OCI-LY7 (cell line): ENCODE results near the gene FSIP2. TPM values are rescaled to one million over a fixed set of nuclear protein-coding genes. Genes with fewer than 3 reads are reported as not detected.

Experiments used
- BruUV-seq: library from RNA; stranded (reverse); fragments of 400-500 nt; replicated peaks from 2 replicates; lab custom pipeline; 2021; lab: Mats Ljungman, UMichigan
- CTCF ChIA-PET: fragments of 300-600 bp; sonication (Branson Sonifier 250); formaldehyde crosslinking; loops from one replicate; lab custom pipeline; 2022; ENCODE audit warnings: antibody characterized with exemption; ENCODE audit not compliant: unreplicated experiment; lab: Charles Lee
- POLR2A ChIA-PET: fragments of 300-600 bp; sonication (Branson Sonifier 250); formaldehyde crosslinking; loops from one replicate; lab custom pipeline; 2022; ENCODE audit warnings: antibody characterized with exemption; lab: Charles Lee
- DNase-seq: peaks from one replicate; pipeline ENCODE4 v3.0.0-alpha.2; 2015; ENCODE audit warnings: low spot score
- H2AFZ ChIP-seq: fragments of 200-600 bp; sonication (generic), shearing (Covaris generic); 2 replicates; pipeline ENCODE4 v1.6.1; 2014; ENCODE audit warnings: mild to moderate bottlenecking, antibody characterized with exemption, low read length, moderate library complexity
- H3K27ac ChIP-seq: fragments of 200-600 bp; sonication (generic); 2 replicates; pipeline ENCODE4 v1.5.1; 2014; ENCODE audit warnings: mixed run types, low read depth, mild to moderate bottlenecking, moderate library complexity, low read length, inconsistent platforms; ENCODE audit not compliant: poor library complexity, severe bottlenecking
- H3K36me3 ChIP-seq: fragments of 200-600 bp; sonication (generic); 2 replicates; pipeline ENCODE4 v1.6.1; 2014; ENCODE audit warnings: mild to moderate bottlenecking, antibody characterized with exemption, low read length, moderate library complexity, mixed read lengths; ENCODE audit not compliant: insufficient read depth
- H3K4me1 ChIP-seq: fragments of 200-600 bp; sonication (generic); 2 replicates; pipeline ENCODE4 v1.5.1; 2014; ENCODE audit warnings: mild to moderate bottlenecking, low read length; ENCODE audit not compliant: insufficient read depth, poor library complexity, severe bottlenecking
- H3K4me2 ChIP-seq: fragments of 200-600 bp; sonication (generic); 2 replicates; pipeline ENCODE4 v1.6.1; 2014; ENCODE audit warnings: mild to moderate bottlenecking, low read length
- H3K4me3 ChIP-seq: fragments of 200-600 bp; sonication (generic); 2 replicates; pipeline ENCODE4 v1.5.1; 2014; ENCODE audit warnings: mild to moderate bottlenecking, low read depth, low read length; ENCODE audit not compliant: poor library complexity, severe bottlenecking
- H3K79me2 ChIP-seq: fragments of 200-600 bp; sonication (generic); 2 replicates; pipeline ENCODE4 v1.6.1; 2016; ENCODE audit warnings: low read depth, mild to moderate bottlenecking, low read length, moderate library complexity, mixed read lengths; ENCODE audit not compliant: insufficient read depth
- H3K9me2 ChIP-seq: fragments of 200-600 bp; sonication (generic); 2 replicates; pipeline ENCODE4 v1.6.1; 2016; ENCODE audit warnings: mild to moderate bottlenecking, low read length, mixed read lengths; ENCODE audit not compliant: insufficient read depth
- H3K9me3 ChIP-seq: fragments of 200-600 bp; sonication (generic); 2 replicates; pipeline ENCODE4 v1.6.1; 2014; ENCODE audit warnings: mild to moderate bottlenecking, mixed run types, low read length, mixed read lengths
- H4K20me1 ChIP-seq: fragments of 200-600 bp; sonication (generic); 2 replicates; pipeline ENCODE4 v1.6.1; 2014; ENCODE audit warnings: mild to moderate bottlenecking, antibody characterized with exemption, low read length, moderate library complexity, mixed read lengths; ENCODE audit not compliant: insufficient read depth
- EZH2phosphoT487 ChIP-seq: fragments of 200-600 bp; sonication (generic); IDR thresholded peaks from 2 replicates; pipeline ENCODE4 v1.6.1; 2018; ENCODE audit warnings: low read depth, borderline replicate concordance, mild to moderate bottlenecking, mixed run types, antibody characterized with exemption, low read length, moderate library complexity, mixed read lengths
- intact Hi-C: fragments of 100-400 bp; cut with micrococcal nuclease; formaldehyde crosslinking; loops from one replicate; pipeline ENCODE4 v1.10.0; 2022; ENCODE audit not compliant: unreplicated experiment
- total RNA-seq, 2 experiments: library from RNA; depleted of rRNA in 1 of 2; stranded (reverse); fragments of >200 nt in 1 of 2; shearing (Covaris generic) in 1 of 2; gene quantifications; 2 replicates each; pipeline ENCODE4 v1.2.3, GENCODE V29; 2014 to 2022
- TF ChIP-seq, protein P1 (sequence below): fragments of 200-600 bp; sonication (generic); conservative IDR thresholded peaks from 2 replicates; pipeline ENCODE4 v1.5.1; 2014; ENCODE audit warnings: mild to moderate bottlenecking, antibody characterized with exemption, low read length, moderate library complexity, mixed read lengths

FSIP2 gene
- total RNA-seq, 2 experiments from 2014 or later = 0.06 to 0.19 TPM

GRCh38 chr2:185787227-185788145 is 48.9 kb downstream of the FSIP2 start:
- Histone ChIP-seq H3K79me2 (no peaks in the 10 kb centered on the region), H3K4me3 (no peak overlapping the region), H3K9me2 (no peaks in the 10 kb centered on the region), H3K36me3 (no peaks in the 10 kb centered on the region), H3K4me2 (no peak overlapping the region), H4K20me1 (no peaks in the 10 kb centered on the region), H3K27ac (no peak overlapping the region), H3K9me3 (no peaks in the 10 kb centered on the region), H3K4me1 (no peaks in the 10 kb centered on the region), H2AFZ (no peak overlapping the region)
- TF ChIP-seq, protein P1, sequence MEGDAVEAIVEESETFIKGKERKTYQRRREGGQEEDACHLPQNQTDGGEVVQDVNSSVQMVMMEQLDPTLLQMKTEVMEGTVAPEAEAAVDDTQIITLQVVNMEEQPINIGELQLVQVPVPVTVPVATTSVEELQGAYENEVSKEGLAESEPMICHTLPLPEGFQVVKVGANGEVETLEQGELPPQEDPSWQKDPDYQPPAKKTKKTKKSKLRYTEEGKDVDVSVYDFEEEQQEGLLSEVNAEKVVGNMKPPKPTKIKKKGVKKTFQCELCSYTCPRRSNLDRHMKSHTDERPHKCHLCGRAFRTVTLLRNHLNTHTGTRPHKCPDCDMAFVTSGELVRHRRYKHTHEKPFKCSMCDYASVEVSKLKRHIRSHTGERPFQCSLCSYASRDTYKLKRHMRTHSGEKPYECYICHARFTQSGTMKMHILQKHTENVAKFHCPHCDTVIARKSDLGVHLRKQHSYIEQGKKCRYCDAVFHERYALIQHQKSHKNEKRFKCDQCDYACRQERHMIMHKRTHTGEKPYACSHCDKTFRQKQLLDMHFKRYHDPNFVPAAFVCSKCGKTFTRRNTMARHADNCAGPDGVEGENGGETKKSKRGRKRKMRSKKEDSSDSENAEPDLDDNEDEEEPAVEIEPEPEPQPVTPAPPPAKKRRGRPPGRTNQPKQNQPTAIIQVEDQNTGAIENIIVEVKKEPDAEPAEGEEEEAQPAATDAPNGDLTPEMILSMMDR = no peak
- no peak for TF ChIP-seq EZH2phosphoT487
- intact Hi-C loops = no loop called here
- CTCF ChIA-PET = no interaction called here
- no TSS peak for BruUV-seq
- DNase-seq = no peak
- POLR2A ChIA-PET = interaction anchor here (0.7 kb wide), 2 partner anchors 273 to 809 kb away, joined by 3 read pairs; no protein-coding TSS in a partner anchor

GRCh38 chr2:185790361-185790760 is 51.8 kb downstream of the FSIP2 start:
- Histone ChIP-seq H4K20me1 (no peaks in the 10 kb centered on the region), H3K9me3 (no peaks in the 10 kb centered on the region), H2AFZ (no peak overlapping the region), H3K4me2 (no peak overlapping the region), H3K4me1 (no peaks in the 10 kb centered on the region), H3K79me2 (no peaks in the 10 kb centered on the region), H3K4me3 (no peak overlapping the region), H3K27ac (no peak overlapping the region), H3K36me3 (no peaks in the 10 kb centered on the region), H3K9me2 (no peaks in the 10 kb centered on the region)
- intact Hi-C loops = no loop called here
- CTCF ChIA-PET = no interaction called here
- DNase-seq = no peak
- POLR2A ChIA-PET = interaction anchor here (0.9 kb wide), 1 partner anchor 12 kb away, joined by 3 read pairs; no protein-coding TSS in a partner anchor
- no TSS peak for BruUV-seq
- no peak for TF ChIP-seq EZH2phosphoT487
- TF ChIP-seq, protein P1 = no peak
